GM12873 (cell line): ENCODE measurements around the gene TC2N.

Source experiments
- TF ChIP-seq, protein P1 (sequence below): IDR thresholded peaks from 2 replicates; pipeline ENCODE4 v1.5.1; 2012; ENCODE audit warnings: low read depth, mild to moderate bottlenecking, moderate library complexity, low read length, control low read depth; ENCODE audit not compliant: insufficient read depth; ENCODE audit errors: missing control alignments

TC2N gene

GRCh38 chr14:91862417-91862816 is 4.9 kb downstream of the TC2N start:
- TF ChIP-seq, protein P1, sequence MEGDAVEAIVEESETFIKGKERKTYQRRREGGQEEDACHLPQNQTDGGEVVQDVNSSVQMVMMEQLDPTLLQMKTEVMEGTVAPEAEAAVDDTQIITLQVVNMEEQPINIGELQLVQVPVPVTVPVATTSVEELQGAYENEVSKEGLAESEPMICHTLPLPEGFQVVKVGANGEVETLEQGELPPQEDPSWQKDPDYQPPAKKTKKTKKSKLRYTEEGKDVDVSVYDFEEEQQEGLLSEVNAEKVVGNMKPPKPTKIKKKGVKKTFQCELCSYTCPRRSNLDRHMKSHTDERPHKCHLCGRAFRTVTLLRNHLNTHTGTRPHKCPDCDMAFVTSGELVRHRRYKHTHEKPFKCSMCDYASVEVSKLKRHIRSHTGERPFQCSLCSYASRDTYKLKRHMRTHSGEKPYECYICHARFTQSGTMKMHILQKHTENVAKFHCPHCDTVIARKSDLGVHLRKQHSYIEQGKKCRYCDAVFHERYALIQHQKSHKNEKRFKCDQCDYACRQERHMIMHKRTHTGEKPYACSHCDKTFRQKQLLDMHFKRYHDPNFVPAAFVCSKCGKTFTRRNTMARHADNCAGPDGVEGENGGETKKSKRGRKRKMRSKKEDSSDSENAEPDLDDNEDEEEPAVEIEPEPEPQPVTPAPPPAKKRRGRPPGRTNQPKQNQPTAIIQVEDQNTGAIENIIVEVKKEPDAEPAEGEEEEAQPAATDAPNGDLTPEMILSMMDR = no peak

DNA sequence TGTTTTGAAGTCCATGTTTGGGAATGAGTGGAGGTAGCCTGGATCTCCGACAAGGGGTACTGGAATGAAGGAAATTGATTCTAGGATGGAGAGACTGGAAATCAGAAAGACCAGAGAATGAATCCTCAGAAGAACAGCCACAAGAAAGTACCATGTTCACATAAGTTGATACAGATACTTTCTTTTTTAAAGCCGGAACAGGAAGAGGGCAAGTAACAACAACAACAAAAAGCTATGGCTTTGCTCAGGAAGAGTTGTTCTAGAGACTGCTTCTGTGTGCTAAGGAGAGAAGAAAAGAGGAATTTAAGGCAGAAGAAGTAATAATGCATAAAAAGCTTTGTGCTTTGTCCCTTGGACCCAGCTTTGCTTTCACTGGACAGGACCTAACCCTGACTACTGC is 6.2 kb downstream of the TC2N start:
- TF ChIP-seq, protein P1 = no peak

GRCh38 chr14:91860238-91860637 is 7.1 kb downstream of the TC2N start:
- TF ChIP-seq, protein P1 = no peak

- TF ChIP-seq, protein P1 = no peak
These were observed 8.6 kb downstream of the TC2N start for GRCh38 chr14:91858536-91859275.

DNA sequence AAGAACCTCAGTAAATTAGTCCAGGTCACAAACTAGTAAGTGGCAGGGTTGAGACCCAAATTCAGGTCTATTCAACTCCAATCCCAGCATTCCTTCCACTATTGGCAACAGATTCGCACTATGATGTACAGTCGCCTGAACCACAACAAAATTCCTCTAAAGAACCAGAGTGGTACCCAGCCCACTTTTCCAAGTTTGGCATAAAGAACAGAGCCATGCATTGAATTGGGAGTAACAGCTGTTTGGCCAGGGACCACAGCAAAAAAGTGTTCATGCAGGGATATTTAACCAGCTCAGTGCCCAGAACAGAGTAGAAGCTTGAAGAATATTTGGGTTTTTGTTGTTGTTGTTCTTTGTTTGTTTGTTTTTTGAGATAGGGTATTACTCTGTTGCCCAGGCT is 9.7 kb downstream of the TC2N start:
- TF ChIP-seq, protein P1 = no peak

- TF ChIP-seq, protein P1 = no peak
These were observed 12.9 kb downstream of the TC2N start for GRCh38 chr14:91854327-91854934.

DNA sequence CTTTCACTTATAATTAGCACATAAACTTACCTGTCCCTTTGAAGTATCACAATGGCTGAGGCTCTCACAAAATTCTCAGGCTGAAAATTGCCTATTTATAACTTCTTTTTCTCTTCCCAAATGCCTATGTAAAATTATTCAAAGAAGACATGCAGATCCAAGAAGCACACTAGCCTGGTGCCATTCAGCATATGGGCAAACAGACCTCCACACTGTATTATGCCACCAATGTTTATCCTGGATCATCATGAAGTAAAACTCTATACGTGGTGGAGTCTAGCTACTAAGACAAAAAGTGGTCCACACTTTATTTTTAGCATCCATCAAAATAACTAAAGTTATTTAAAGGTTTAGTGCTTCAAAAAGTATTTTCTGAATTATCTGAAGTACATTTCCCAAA is 15.8 kb downstream of the TC2N start:
- TF ChIP-seq, protein P1 = no peak
